ENCODE data around the gene SEC23IP.

DNA sequence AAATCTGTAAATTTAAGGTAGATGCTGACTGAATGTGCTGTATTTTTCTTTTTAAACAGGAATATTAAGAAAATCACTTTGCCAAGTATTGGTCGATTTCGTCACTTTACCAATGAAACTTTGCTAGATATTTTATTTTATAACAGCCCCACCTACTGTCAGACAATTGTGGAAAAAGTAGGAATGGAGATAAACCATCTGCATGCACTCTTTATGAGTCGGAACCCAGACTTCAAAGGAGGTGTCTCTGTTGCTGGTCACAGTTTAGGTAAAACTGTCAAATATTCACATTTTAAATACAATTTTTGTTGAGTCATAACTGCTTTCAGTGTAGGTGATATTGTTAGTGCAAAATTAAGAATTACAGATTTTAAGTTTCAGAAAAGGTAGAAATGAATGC, 25.2 kb downstream of the SEC23IP start:
- TF ChIP-seq, protein P1, sequence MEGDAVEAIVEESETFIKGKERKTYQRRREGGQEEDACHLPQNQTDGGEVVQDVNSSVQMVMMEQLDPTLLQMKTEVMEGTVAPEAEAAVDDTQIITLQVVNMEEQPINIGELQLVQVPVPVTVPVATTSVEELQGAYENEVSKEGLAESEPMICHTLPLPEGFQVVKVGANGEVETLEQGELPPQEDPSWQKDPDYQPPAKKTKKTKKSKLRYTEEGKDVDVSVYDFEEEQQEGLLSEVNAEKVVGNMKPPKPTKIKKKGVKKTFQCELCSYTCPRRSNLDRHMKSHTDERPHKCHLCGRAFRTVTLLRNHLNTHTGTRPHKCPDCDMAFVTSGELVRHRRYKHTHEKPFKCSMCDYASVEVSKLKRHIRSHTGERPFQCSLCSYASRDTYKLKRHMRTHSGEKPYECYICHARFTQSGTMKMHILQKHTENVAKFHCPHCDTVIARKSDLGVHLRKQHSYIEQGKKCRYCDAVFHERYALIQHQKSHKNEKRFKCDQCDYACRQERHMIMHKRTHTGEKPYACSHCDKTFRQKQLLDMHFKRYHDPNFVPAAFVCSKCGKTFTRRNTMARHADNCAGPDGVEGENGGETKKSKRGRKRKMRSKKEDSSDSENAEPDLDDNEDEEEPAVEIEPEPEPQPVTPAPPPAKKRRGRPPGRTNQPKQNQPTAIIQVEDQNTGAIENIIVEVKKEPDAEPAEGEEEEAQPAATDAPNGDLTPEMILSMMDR (IDR thresholded peaks at IDR 0.05; ENCODE audit: insufficient read depth, low read depth, low read length): no peak
- TF ChIP-seq EZH2 (IDR thresholded peaks at IDR 0.05; ENCODE audit: insufficient read depth, low read length): no peak

Measured in astrocyte (in vitro differentiated cells and primary cell).